NCI-H146 (cell line): ENCODE data around the gene CDKN1B.

Experiments
- DNase-seq: peaks from one replicate; lab custom pipeline; 2025; lab: John Stamatoyannopoulos, UW

Gene CDKN1B

GRCh38 chr12:12701457-12701856 lies 15.7 kb upstream of the CDKN1B start:
- DNase-seq, result peak; percentile 43

DNA sequence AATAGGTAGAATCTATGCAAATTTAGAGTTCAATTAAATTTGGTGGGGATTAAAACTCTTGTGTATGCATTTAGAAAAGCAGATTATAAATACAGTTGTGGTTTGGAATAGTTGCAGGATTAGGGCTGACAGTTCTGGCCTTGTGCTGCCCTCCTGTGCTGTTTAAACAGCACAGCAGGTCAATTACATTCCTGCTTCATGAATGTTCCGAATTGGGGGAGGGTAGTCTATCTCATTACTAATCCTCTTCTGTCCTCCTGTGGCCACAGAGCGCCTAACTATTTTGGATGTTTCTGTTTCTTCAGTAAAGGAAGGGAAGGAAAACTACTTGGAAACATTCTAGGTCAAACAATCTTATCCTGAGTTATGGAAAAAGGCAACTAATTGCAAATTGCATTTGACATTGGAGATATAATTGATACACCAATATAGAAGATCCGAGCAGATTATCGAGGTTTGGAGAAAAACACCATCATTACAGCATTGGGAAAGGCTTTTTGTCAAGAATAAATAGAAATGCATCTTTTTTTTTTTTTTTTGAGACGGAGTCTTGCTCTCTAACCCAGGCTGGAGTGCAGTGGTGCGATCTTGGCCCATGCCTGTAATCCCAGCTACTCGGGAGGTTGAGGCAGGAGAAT lies 12.5 kb upstream of the CDKN1B start:
- peak; percentile 92 for DNase-seq

GRCh38 chr12:12705838-12706520 lies 11.2 kb upstream of the CDKN1B start:
- no peak for DNase-seq

DNA sequence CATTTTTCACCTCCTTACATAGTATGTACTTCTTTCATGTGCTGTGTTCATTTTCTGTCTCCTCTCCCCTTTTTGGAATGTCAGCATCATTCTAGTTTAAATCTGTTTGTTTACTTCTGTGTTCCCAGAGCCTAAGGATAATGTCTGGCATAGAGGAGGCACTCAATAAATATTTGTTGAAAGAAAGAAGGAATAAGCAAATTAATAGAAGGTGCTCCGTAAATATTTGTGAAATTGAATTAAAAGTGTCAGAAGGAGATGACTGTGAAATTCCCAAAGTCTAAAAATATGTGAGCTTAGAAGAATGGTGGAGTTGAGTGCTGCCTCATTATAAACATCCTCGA lies 3.3 kb upstream of the CDKN1B start:
- DNase-seq, result no peak

- no peak for DNase-seq
Observed at GRCh38 chr12:12714276-12715021, 2.7 kb upstream of the CDKN1B start.

DNA sequence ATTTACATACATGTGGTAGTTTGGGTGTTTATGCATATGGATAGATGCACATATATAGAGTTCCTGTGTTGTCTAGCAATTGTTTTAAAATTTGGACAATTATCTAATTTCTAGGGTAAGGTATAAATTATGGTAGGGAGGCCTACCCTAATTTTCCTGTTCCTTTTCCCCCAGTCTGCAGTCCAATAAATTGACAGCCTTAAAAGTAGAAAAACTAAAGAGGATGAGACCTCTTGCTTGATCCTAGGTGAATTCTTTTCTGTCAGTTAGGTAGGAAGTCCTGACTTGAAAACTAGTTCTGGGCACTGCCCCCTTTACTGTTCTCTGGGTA lies 2.1 kb upstream of the CDKN1B start:
- DNase-seq, result no peak

GRCh38 chr12:12715459-12716150 lies 1.6 kb upstream of the CDKN1B start:
- DNase-seq, result no peak

DNA sequence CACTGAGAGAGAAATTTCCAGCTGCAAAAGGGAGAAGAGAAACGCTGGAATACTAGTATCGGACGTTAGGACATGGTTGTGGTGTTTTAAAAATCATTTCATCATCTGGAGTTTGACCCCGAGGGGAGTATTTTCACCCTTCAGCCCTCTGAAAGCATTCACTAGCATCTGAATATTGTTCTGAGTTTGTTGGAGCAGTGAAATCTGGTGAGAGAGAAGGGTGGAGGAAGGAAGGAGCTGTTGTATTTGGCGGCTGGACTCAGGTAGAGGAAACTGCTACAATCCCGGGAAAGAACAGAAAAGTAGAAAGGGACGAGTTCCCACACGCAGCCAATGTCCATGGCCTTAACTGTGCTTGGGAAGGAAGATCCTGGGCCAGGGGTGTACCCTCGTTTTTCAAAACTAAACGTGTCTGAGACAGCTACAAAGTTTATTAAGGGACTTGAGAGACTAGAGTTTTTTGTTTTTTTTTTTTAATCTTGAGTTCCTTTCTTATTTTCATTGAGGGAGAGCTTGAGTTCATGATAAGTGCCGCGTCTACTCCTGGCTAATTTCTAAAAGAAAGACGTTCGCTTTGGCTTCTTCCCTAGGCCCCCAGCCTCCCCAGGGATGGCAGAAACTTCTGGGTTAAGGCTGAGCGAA lies 896 bp upstream of the CDKN1B start:
- DNase-seq, result no peak

DNA sequence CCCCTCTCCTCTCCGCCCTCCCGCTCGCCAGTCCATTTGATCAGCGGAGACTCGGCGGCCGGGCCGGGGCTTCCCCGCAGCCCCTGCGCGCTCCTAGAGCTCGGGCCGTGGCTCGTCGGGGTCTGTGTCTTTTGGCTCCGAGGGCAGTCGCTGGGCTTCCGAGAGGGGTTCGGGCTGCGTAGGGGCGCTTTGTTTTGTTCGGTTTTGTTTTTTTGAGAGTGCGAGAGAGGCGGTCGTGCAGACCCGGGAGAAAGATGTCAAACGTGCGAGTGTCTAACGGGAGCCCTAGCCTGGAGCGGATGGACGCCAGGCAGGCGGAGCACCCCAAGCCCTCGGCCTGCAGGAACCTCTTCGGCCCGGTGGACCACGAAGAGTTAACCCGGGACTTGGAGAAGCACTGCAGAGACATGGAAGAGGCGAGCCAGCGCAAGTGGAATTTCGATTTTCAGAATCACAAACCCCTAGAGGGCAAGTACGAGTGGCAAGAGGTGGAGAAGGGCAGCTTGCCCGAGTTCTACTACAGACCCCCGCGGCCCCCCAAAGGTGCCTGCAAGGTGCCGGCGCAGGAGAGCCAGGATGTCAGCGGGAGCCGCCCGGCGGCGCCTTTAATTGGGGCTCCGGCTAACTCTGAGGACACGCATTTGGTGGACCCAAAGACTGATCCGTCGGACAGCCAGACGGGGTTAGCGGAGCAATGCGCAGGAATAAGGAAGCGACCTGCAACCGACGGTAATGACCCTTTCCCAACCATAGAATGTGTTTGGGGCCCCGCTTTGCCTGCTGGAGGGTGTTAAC lies 615 bp downstream of the CDKN1B start:
- DNase-seq, result peak; percentile 48

GRCh38 chr12:12718381-12718759 lies 1.2 kb downstream of the CDKN1B start:
- no peak for DNase-seq

DNA sequence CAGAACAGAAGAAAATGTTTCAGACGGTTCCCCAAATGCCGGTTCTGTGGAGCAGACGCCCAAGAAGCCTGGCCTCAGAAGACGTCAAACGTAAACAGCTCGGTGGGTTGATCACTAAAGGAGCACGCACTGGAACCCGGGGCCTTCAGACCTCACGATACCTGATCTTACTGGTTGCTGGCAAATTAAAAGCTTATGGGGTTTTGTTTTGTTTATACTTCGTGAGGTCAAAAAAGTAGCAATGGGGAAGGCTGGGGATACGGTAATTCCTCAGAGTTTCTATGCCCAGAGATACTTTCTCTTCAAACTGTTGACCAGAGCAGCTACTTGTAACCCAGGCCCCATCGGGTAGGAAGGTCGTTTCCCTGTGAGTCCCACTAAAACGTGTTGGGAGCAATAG lies 1.7 kb downstream of the CDKN1B start:
- DNase-seq, result no peak

DNA sequence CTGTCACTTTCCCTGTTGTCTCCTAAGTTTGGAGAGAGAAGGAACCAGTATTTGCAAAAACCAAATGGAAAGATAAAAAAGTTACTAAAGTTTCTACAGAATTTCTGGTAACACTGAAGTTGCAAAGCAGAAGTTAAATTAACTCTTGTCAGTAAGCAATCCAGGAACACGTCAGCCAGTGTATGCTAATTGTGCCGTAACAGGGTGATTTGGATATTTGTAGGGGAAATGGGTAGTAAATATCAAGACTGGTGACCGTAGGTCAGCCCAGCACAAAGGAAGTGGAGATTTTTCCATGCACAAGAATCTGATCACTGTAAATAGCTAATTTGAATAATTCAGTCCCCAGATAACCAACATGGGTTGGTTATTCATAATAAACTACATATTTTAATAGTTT lies 2.3 kb downstream of the CDKN1B start:
- DNase-seq, result no peak

DNA sequence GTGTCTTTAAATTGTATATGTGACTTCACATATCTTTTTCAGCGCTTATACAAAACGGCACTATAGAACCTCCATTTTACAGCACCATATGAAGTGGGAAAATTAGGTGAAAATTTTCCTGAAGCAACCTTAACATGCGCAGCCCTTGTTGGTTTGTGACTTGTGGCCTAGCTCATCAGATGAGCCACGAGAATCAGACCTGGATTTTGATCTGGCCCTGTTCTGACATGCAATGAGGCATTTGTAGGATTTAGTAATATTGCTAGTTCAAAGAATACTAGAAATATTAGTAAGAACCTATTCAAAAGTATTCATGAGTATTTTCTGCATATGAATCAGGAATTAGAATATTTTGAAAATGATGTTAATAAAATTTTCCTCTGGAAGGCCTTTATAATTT lies 2.9 kb downstream of the CDKN1B start:
- no peak for DNase-seq

GRCh38 chr12:12720672-12721161 lies 3.5 kb downstream of the CDKN1B start:
- DNase-seq, result no peak

- no peak for DNase-seq
Observed at GRCh38 chr12:12721176-12721751, 4.1 kb downstream of the CDKN1B start.

DNA sequence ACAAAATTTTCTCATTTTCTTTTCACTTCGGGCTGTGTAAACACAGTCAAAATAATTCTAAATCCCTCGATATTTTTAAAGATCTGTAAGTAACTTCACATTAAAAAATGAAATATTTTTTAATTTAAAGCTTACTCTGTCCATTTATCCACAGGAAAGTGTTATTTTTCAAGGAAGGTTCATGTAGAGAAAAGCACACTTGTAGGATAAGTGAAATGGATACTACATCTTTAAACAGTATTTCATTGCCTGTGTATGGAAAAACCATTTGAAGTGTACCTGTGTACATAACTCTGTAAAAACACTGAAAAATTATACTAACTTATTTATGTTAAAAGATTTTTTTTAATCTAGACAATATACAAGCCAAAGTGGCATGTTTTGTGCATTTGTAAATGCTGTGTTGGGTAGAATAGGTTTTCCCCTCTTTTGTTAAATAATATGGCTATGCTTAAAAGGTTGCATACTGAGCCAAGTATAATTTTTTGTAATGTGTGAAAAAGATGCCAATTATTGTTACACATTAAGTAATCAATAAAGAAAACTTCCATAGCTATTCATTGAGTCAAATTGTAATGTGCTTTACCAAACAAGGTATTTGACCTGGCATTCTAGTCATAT lies 4.8 kb downstream of the CDKN1B start:
- no peak for DNase-seq

DNA sequence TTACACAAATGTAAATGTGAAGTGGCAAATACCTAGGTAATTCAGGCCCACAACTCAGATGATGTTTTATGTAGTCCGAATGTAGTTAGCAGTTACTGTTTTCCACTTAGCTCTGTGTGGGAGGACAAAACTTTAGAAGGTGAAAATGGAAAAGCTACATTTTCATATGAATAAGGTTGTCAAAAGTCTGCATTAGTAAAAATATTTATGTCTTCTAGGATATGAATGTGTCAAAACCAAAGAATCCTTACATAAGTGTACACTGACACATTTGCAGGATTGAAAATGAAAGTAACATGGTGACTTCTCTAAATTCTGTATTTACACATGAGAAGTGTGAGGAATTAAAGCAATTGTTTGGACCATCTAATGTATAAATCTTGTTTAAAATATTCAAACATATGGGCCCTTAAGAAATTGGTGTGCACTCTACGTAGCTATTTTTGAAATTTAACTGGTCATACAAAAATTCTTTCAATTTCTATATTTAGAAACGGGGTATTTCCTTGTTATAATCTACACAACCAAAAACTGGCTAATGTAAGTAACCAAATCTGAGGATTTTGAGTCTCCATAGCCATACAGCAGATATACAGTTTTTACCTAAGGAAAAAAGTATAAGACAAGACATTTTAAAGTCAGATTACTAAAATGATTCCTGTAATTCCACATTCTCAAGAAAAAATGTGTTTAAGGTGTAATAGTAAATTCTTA lies 5.4 kb downstream of the CDKN1B start:
- no peak for DNase-seq

DNA sequence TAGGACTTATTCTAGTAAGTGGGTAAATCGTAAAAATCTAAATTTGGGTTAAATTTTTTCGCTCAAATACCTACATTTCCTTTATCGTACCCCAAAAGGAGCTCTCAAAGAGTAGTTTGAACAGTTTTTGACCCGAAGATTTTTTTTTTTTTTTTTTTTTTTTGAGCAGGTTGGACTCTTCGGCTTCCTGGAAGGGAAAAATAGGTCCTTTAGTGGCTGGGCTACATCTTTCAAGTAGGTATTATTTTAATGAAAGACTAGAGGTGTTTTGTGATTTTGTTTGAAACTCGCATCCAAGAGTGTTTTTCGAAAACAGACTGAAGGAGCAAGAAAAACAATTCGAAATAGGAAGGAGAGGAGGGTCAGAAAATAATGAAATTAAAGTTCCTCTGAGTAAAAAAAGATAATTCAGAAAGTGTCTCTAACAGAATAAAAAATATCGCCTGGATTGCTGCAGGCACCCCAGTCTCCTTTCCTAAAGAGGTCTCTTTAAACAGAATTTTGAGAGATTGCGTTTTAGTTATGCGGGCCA lies 6.0 kb downstream of the CDKN1B start:
- no peak for DNase-seq

GRCh38 chr12:12723681-12724420 lies 6.7 kb downstream of the CDKN1B start:
- peak; percentile 55 for DNase-seq
